Superior temporal gyrus (tissue), 1 donor: Measurements from ENCODE around the gene TPPP2.

ENCODE experiments used
- DNase-seq: peaks from one replicate; pipeline ENCODE4 v3.0.0-alpha.2; 2016; ENCODE audit errors: extremely low spot score

Gene TPPP2

GRCh38 chr14:21016413-21017190 lies 13.4 kb upstream of the TPPP2 start:
- DNase-seq = no peak

- no peak for DNase-seq
These were observed 12.3 kb upstream of the TPPP2 start for GRCh38 chr14:21017528-21018245.

- DNase-seq = no peak
These were observed 11.7 kb upstream of the TPPP2 start for GRCh38 chr14:21018286-21018685.

- DNase-seq = no peak
These were observed 11.2 kb upstream of the TPPP2 start for GRCh38 chr14:21018781-21019180.

- DNase-seq = no peak
These were observed 10.7 kb upstream of the TPPP2 start for GRCh38 chr14:21019366-21019765.

- DNase-seq = no peak
These were observed 9.0 kb upstream of the TPPP2 start for GRCh38 chr14:21020977-21021545.

- no peak for DNase-seq
These were observed 7.3 kb upstream of the TPPP2 start for GRCh38 chr14:21022686-21023085.

GRCh38 chr14:21023174-21023573 lies 6.8 kb upstream of the TPPP2 start:
- no peak for DNase-seq

- no peak for DNase-seq
These were observed 6.0 kb upstream of the TPPP2 start for GRCh38 chr14:21023817-21024584.

GRCh38 chr14:21024585-21025370 lies 5.2 kb upstream of the TPPP2 start, which contains the start of gene NDRG2:
NDRG2 (minus strand) TSS chr14:21025061; CDS start chr14:21023315, 1,746 bp downstream.
- peak; percentile 45 for DNase-seq

- DNase-seq = peak; percentile 76
These were observed 4.4 kb upstream of the TPPP2 start for GRCh38 chr14:21025371-21026273.

GRCh38 chr14:21026274-21026987 lies 3.6 kb upstream of the TPPP2 start:
- DNase-seq = peak; percentile 90

GRCh38 chr14:21026988-21027315 lies 3.1 kb upstream of the TPPP2 start:
- no peak for DNase-seq

GRCh38 chr14:21030531-21030930 lies 514 bp downstream of the TPPP2 start:
- no peak for DNase-seq

- no peak for DNase-seq
These were observed 2.5 kb downstream of the TPPP2 start for GRCh38 chr14:21032326-21033132.

GRCh38 chr14:21033133-21033698 lies 3.2 kb downstream of the TPPP2 start:
- DNase-seq = no peak

GRCh38 chr14:21034707-21035106 lies 4.7 kb downstream of the TPPP2 start, which contains the start of gene RNASE13:
RNASE13 (minus strand) TSS chr14:21034807; CDS start chr14:21034288, 519 bp downstream.
- DNase-seq = no peak

GRCh38 chr14:21036751-21037150 lies 6.7 kb downstream of the TPPP2 start:
- no peak for DNase-seq
